DND-41 (cell line): ENCODE measurements around the gene CAVIN2.

Source experiments
- ATAC-seq: fragments of 200-7000 bp; cut with Tn5 transposase; 3 replicates; pipeline ENCODE4 v1.9.1; 2021; ENCODE audit warnings: low read depth; ENCODE audit not compliant: insufficient read depth
- DNase-seq: peaks from one replicate; pipeline ENCODE4 v3.0.0-alpha.2; 2020
- H2AFZ ChIP-seq: 2 replicates; pipeline ENCODE4 v1.6.0; 2012; ENCODE audit warnings: low read depth, low read length
- H3K27ac ChIP-seq: 2 replicates; pipeline ENCODE4 v1.5.1; 2012; ENCODE audit warnings: low read length, inconsistent platforms
- H3K27me3 ChIP-seq: fragments of 200-600 bp; sonication (generic); 2 replicates; pipeline ENCODE4 v1.6.0; 2012; ENCODE audit warnings: low read length, mild to moderate bottlenecking, inconsistent platforms; ENCODE audit not compliant: insufficient read depth, poor library complexity
- H3K36me3 ChIP-seq: 2 replicates; pipeline ENCODE4 v1.5.1; 2012; ENCODE audit warnings: low read length, inconsistent platforms; ENCODE audit not compliant: insufficient read depth
- H3K4me1 ChIP-seq: 2 replicates; pipeline ENCODE4 v1.5.1; 2012; ENCODE audit warnings: mild to moderate bottlenecking, low read length; ENCODE audit not compliant: insufficient read depth
- H3K4me2 ChIP-seq: 2 replicates; pipeline ENCODE4 v1.6.0; 2012; ENCODE audit warnings: mild to moderate bottlenecking, moderate library complexity, low read length, inconsistent platforms; ENCODE audit not compliant: insufficient read depth
- H3K4me3 ChIP-seq, 2 experiments: fragments of 200-600 bp in 1 of 2; shearing (Covaris generic) in 1 of 2; 2 replicates each; pipeline ENCODE4 v1.5.1; 2012 to 2016; ENCODE audit warnings: inconsistent platforms in 2 of 2, low read length in 2 of 2, mild to moderate bottlenecking in 2 of 2, low read depth in 1 of 2, moderate library complexity in 1 of 2
- H3K79me2 ChIP-seq: 2 replicates; pipeline ENCODE4 v1.6.0; 2012; ENCODE audit warnings: low read length, inconsistent platforms; ENCODE audit not compliant: insufficient read depth
- H3K9ac ChIP-seq: 2 replicates; pipeline ENCODE4 v1.6.0; 2012; ENCODE audit warnings: low read depth, mild to moderate bottlenecking, inconsistent platforms, low read length, moderate library complexity
- H3K9me3 ChIP-seq: 2 replicates; pipeline ENCODE4 v1.5.1; 2012; ENCODE audit warnings: low read length, moderate library complexity, mild to moderate bottlenecking, inconsistent platforms; ENCODE audit not compliant: insufficient read depth, severe bottlenecking
- H4K20me1 ChIP-seq: 2 replicates; pipeline ENCODE4 v1.6.0; 2012; ENCODE audit warnings: low read length; ENCODE audit not compliant: insufficient read depth
- CTCF ChIP-seq: IDR thresholded peaks from 2 replicates; pipeline ENCODE4 v1.5.1; 2012; ENCODE audit warnings: borderline replicate concordance, low read length, moderate library complexity, mild to moderate bottlenecking; ENCODE audit not compliant: poor library complexity, severe bottlenecking; ENCODE audit errors: extremely low read depth
- EZH2 ChIP-seq: IDR thresholded peaks from 3 replicates; pipeline ENCODE4 v1.6.1; 2012; ENCODE audit warnings: borderline replicate concordance, low read depth, mild to moderate bottlenecking, moderate library complexity, low read length, inconsistent platforms; ENCODE audit not compliant: severe bottlenecking

CAVIN2 gene

GRCh38 chr2:191836853-191837769 lies 9.8 kb downstream of the CAVIN2 start:
- no peak overlapping the region for H2AFZ ChIP-seq
- DNase-seq (no peak), ATAC-seq (no peak)
- H3K9ac ChIP-seq: no peak overlapping the region
- no peak overlapping the region for H3K4me3 ChIP-seq
- H3K27me3 ChIP-seq: peaks cover 34% of the 10 kb centered on the region
- TF ChIP-seq CTCF (no peak), EZH2 (no peak)
- H4K20me1 ChIP-seq: no peaks in the 10 kb centered on the region
- H3K79me2 ChIP-seq: no peaks in the 10 kb centered on the region
- H3K27ac ChIP-seq: no peak overlapping the region
- no peaks in the 10 kb centered on the region for H3K36me3 ChIP-seq
- H3K4me1 ChIP-seq: no peaks in the 10 kb centered on the region
- H3K4me2 ChIP-seq: no peak overlapping the region
- H3K9me3 ChIP-seq: no peaks in the 10 kb centered on the region

GRCh38 chr2:191836471-191836852 lies 10.4 kb downstream of the CAVIN2 start:
- no peak for TF ChIP-seq CTCF
- no peak for TF ChIP-seq EZH2
- H3K4me1 ChIP-seq: no peaks in the 10 kb centered on the region
- no peak overlapping the region for H3K9ac ChIP-seq
- H3K27me3 ChIP-seq: peaks cover 40% of the 10 kb centered on the region
- DNase-seq: no peak
- H2AFZ ChIP-seq: no peak overlapping the region
- ATAC-seq: no peak
- H4K20me1 ChIP-seq: no peaks in the 10 kb centered on the region
- no peak overlapping the region for H3K4me3 ChIP-seq
- no peaks in the 10 kb centered on the region for H3K36me3 ChIP-seq
- no peaks in the 10 kb centered on the region for H3K9me3 ChIP-seq
- no peak overlapping the region for H3K27ac ChIP-seq
- H3K4me2 ChIP-seq: no peak overlapping the region
- no peaks in the 10 kb centered on the region for H3K79me2 ChIP-seq

- no peak for TF ChIP-seq CTCF
- TF ChIP-seq EZH2: no peak
- H3K27ac ChIP-seq: no peak overlapping the region
- H3K36me3 ChIP-seq: no peaks in the 10 kb centered on the region
- H3K4me3 ChIP-seq: no peak overlapping the region
- no peaks in the 10 kb centered on the region for H4K20me1 ChIP-seq
- DNase-seq (no peak), ATAC-seq (no peak)
- H3K9me3 ChIP-seq: no peaks in the 10 kb centered on the region
- peaks cover 42% of the 10 kb centered on the region for H3K27me3 ChIP-seq
- no peak overlapping the region for H2AFZ ChIP-seq
- no peak overlapping the region for H3K9ac ChIP-seq
- H3K4me2 ChIP-seq: no peak overlapping the region
- no peaks in the 10 kb centered on the region for H3K79me2 ChIP-seq
- H3K4me1 ChIP-seq: no peaks in the 10 kb centered on the region
Observed at GRCh38 chr2:191835539-191836350, 11.1 kb downstream of the CAVIN2 start.
